Smooth muscle cell (in vitro differentiated cells): ENCODE measurements around the gene EML4. TPM values are rescaled to one million over a fixed set of nuclear protein-coding genes. Genes with fewer than 3 reads are reported as not detected.

ENCODE experiments used
- DNase-seq: peaks from one replicate; lab custom pipeline; 2025; ENCODE audit not compliant: unreplicated experiment; lab: John Stamatoyannopoulos, UW
- H2AFZ ChIP-seq: fragments of 200-600 bp; sonication (generic); 2 replicates; pipeline ENCODE4 v1.6.0; 2016; ENCODE audit warnings: antibody characterized with exemption, low read depth, mild to moderate bottlenecking
- H3F3A ChIP-seq: fragments of 200-600 bp; sonication (generic); 2 replicates; pipeline ENCODE4 v1.6.0; 2017; ENCODE audit warnings: antibody characterized with exemption, low read depth
- H3K27ac ChIP-seq: fragments of 200-600 bp; sonication (generic); 2 replicates; pipeline ENCODE4 v1.5.1; 2016; ENCODE audit warnings: low read depth, mild to moderate bottlenecking
- H3K27me3 ChIP-seq: fragments of 200-600 bp; sonication (generic); 2 replicates; pipeline ENCODE4 v1.6.1; 2016; ENCODE audit warnings: low read depth, mild to moderate bottlenecking
- H3K36me3 ChIP-seq: fragments of 200-600 bp; sonication (generic); 2 replicates; pipeline ENCODE4 v1.5.1; 2016; ENCODE audit warnings: low read depth
- H3K4me1 ChIP-seq: fragments of 200-600 bp; sonication (generic); 2 replicates; pipeline ENCODE4 v1.5.1; 2016; ENCODE audit warnings: low read depth
- H3K4me2 ChIP-seq: fragments of 200-600 bp; sonication (generic); 2 replicates; pipeline ENCODE4 v1.6.0; 2016; ENCODE audit warnings: mild to moderate bottlenecking
- H3K4me3 ChIP-seq: fragments of 200-600 bp; sonication (generic); 2 replicates; pipeline ENCODE4 v1.5.1; 2016; ENCODE audit warnings: mild to moderate bottlenecking
- H3K79me2 ChIP-seq: fragments of 200-600 bp; sonication (generic); 2 replicates; pipeline ENCODE4 v1.6.0; 2016; ENCODE audit warnings: low read depth, mild to moderate bottlenecking
- H3K9ac ChIP-seq: fragments of 200-600 bp; sonication (generic); 2 replicates; pipeline ENCODE4 v1.6.0; 2016; ENCODE audit warnings: low read depth
- H3K9me3 ChIP-seq: fragments of 200-600 bp; sonication (generic); replicated peaks from 2 replicates; pipeline ENCODE4 v1.5.1; 2016; ENCODE audit warnings: low read depth
- H4K20me1 ChIP-seq: fragments of 200-600 bp; sonication (generic); 2 replicates; pipeline ENCODE4 v1.6.0; 2016; ENCODE audit warnings: low read depth
- CTCF ChIP-seq: fragments of 200-600 bp; sonication (generic); IDR thresholded peaks from 2 replicates; pipeline ENCODE4 v1.5.1; 2017; ENCODE audit warnings: borderline replicate concordance, mild to moderate bottlenecking, antibody characterized with exemption; ENCODE audit not compliant: insufficient read depth, poor library complexity, severe bottlenecking
- WGBS: methylation state at CpG from one replicate; pipeline ENCODE4 v1.1.7; 2016; ENCODE audit warnings: low lambda C conversion rate; 5-methylcytosine and 5-hydroxymethylcytosine counted together
- polyA plus RNA-seq: library from polyadenylated mRNA; unstranded; fragments of >200 nt; fragmentation: Nextera tagmentation; extraction: Ambion mirVana; gene quantifications from 2 replicates; pipeline ENCODE4 v1.2.1, GENCODE V29; 2016
- total RNA-seq: library from RNA; depleted of rRNA; stranded (reverse); fragments of >200 nt; gene quantifications from 2 replicates; pipeline ENCODE4 v1.2.3, GENCODE V29; 2014

Gene EML4
- total and polyA plus RNA-seq, 2 experiments from 2014 or later, result 33.6 to 46.2 TPM

GRCh38 chr2:42324244-42324643 is 155.1 kb downstream of the EML4 start:
- H3K9ac ChIP-seq, result no peak overlapping the region
- no peaks in the 10 kb centered on the region for H3K27me3 ChIP-seq
- no peaks in the 10 kb centered on the region for H3F3A ChIP-seq
- no peak for DNase-seq
- no peak overlapping the region for H3K4me3 ChIP-seq
- H3K79me2 ChIP-seq, result no peaks in the 10 kb centered on the region
- H4K20me1 ChIP-seq, result no peaks in the 10 kb centered on the region
- H3K27ac ChIP-seq, result no peak overlapping the region
- H3K4me2 ChIP-seq, result no peak overlapping the region
- no peaks in the 10 kb centered on the region for H3K9me3 ChIP-seq
- no peak overlapping the region for H2AFZ ChIP-seq
- no peak for TF ChIP-seq CTCF
- H3K4me1 ChIP-seq, result no peaks in the 10 kb centered on the region
- no peaks in the 10 kb centered on the region for H3K36me3 ChIP-seq
- WGBS, result 98% methylated on average over 4 of the region's 4 CpGs

GRCh38 chr2:42324949-42325348 is 155.8 kb downstream of the EML4 start:
- H3K4me1 ChIP-seq, result no peaks in the 10 kb centered on the region
- no peak for DNase-seq
- H3K27ac ChIP-seq, result no peak overlapping the region
- WGBS, result 93% methylated on average over 2 of the region's 2 CpGs
- no peaks in the 10 kb centered on the region for H3K36me3 ChIP-seq
- no peak overlapping the region for H3K4me2 ChIP-seq
- no peaks in the 10 kb centered on the region for H4K20me1 ChIP-seq
- H3F3A ChIP-seq, result no peaks in the 10 kb centered on the region
- H3K4me3 ChIP-seq, result no peak overlapping the region
- no peaks in the 10 kb centered on the region for H3K79me2 ChIP-seq
- H2AFZ ChIP-seq, result no peak overlapping the region
- no peak overlapping the region for H3K9ac ChIP-seq
- no peaks in the 10 kb centered on the region for H3K9me3 ChIP-seq
- no peaks in the 10 kb centered on the region for H3K27me3 ChIP-seq
- no peak for TF ChIP-seq CTCF

DNA sequence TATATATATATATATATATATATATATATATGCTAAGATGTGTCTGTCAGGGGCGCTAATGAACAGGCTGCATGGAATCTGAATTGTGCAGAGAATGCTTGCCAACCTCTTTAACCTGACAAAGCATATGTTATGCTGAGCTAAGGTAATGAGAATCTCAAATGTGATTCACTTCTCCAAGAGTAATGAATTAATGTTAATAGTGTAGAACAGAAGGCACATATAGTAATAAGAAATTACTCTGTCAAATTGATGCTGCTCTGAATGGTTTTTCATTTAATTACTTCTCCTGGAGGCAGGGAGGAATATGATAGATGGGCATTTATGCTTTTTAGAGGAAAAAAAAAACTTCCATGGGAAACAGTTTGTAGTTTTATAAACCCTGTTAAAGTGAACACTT is 156.5 kb downstream of the EML4 start:
- no peaks in the 10 kb centered on the region for H3K9me3 ChIP-seq
- no peak overlapping the region for H3K4me3 ChIP-seq
- H4K20me1 ChIP-seq, result no peaks in the 10 kb centered on the region
- H3K27me3 ChIP-seq, result no peaks in the 10 kb centered on the region
- no peaks in the 10 kb centered on the region for H3K79me2 ChIP-seq
- 100% methylated on average over 1 of the region's 1 CpG for WGBS
- H3F3A ChIP-seq, result no peaks in the 10 kb centered on the region
- no peak overlapping the region for H3K9ac ChIP-seq
- no peak for DNase-seq
- H3K27ac ChIP-seq, result no peak overlapping the region
- H3K4me2 ChIP-seq, result no peak overlapping the region
- no peaks in the 10 kb centered on the region for H3K4me1 ChIP-seq
- TF ChIP-seq CTCF, result no peak
- H2AFZ ChIP-seq, result no peak overlapping the region
- no peaks in the 10 kb centered on the region for H3K36me3 ChIP-seq

DNA sequence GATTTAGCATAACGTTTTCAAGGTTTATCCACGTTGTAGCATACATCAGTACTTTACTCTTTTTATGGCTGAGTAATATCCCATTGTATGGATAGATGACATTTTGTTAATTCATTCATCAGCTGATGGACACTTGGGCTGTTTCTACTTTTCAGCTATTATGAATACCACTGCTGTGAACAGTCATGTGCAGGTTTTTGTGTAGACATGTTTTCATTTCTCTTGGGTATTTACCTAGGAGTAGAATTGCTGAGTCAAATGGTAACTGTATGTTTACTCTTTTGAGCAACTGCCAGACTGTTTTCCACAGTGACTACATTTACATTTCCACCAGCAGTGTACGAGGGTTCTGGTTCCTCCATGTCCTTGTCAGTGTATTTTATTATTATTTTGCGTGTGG is 158.0 kb downstream of the EML4 start:
- Histone ChIP-seq H4K20me1 (no peaks in the 10 kb centered on the region), H3K4me2 (no peak overlapping the region), H3K27me3 (no peaks in the 10 kb centered on the region), H3K4me1 (no peaks in the 10 kb centered on the region), H3K36me3 (peaks cover 3% of the 10 kb centered on the region), H3F3A (no peaks in the 10 kb centered on the region), H3K79me2 (no peaks in the 10 kb centered on the region), H3K27ac (no peak overlapping the region), H3K9me3 (no peaks in the 10 kb centered on the region), H3K9ac (no peak overlapping the region), H3K4me3 (no peak overlapping the region), H2AFZ (no peak overlapping the region)
- WGBS, result 98% methylated on average over 4 of the region's 4 CpGs
- no peak for DNase-seq
- no peak for TF ChIP-seq CTCF
